Measurements from ENCODE around the gene WWOX.

WWOX gene

GRCh38 chr16:78836802-78837491 is 737.5 kb downstream of the WWOX start:
- in situ Hi-C loops (cut with HindIII; ENCODE audit: low pct_unique_long_range_greater_than_20kb, low sequenced_read_pairs), result no loop called here
- DNase-seq (ENCODE audit: low read depth in 1 of 2, low spot score in 1 of 2), result no peak
- TF ChIP-seq JUND (IDR thresholded peaks at IDR 0.05; ENCODE audit: low read depth), result no peak

GRCh38 chr16:78837706-78838105 is 738.3 kb downstream of the WWOX start:
- in situ Hi-C loops (cut with HindIII; ENCODE audit: low pct_unique_long_range_greater_than_20kb, low sequenced_read_pairs), result no loop called here
- no peak for TF ChIP-seq JUND (IDR thresholded peaks at IDR 0.05; ENCODE audit: low read depth)
- no peak for DNase-seq (ENCODE audit: low read depth in 1 of 2, low spot score in 1 of 2)

GRCh38 chr16:78838276-78838675 is 738.8 kb downstream of the WWOX start:
- no peak for DNase-seq (ENCODE audit: low read depth in 1 of 2, low spot score in 1 of 2)
- no peak for TF ChIP-seq JUND (IDR thresholded peaks at IDR 0.05; ENCODE audit: low read depth)
- in situ Hi-C loops (cut with HindIII; ENCODE audit: low pct_unique_long_range_greater_than_20kb, low sequenced_read_pairs), result no loop called here

- in situ Hi-C loops (cut with HindIII; ENCODE audit: low pct_unique_long_range_greater_than_20kb, low sequenced_read_pairs), result no loop called here
- TF ChIP-seq JUND (IDR thresholded peaks at IDR 0.05; ENCODE audit: low read depth), result no peak
- DNase-seq (ENCODE audit: low read depth in 1 of 2, low spot score in 1 of 2), result no peak
These were observed 743.5 kb downstream of the WWOX start for GRCh38 chr16:78842950-78843349.

- in situ Hi-C loops (cut with HindIII; ENCODE audit: low pct_unique_long_range_greater_than_20kb, low sequenced_read_pairs), result no loop called here
These were observed 744.5 kb downstream of the WWOX start for GRCh38 chr16:78843978-78844377.

GRCh38 chr16:78844682-78845081 is 745.2 kb downstream of the WWOX start:
- in situ Hi-C loops (cut with HindIII; ENCODE audit: low pct_unique_long_range_greater_than_20kb, low sequenced_read_pairs), result no loop called here

More at GRCh38 chr16:78843978-78844377, 744.5 kb downstream of the WWOX start:
- DNase-seq (ENCODE audit: low read depth in 1 of 2, low spot score in 1 of 2), result no peak
- no peak for TF ChIP-seq JUND (IDR thresholded peaks at IDR 0.05; ENCODE audit: low read depth)

GRCh38 chr16:78851266-78851665 is 751.8 kb downstream of the WWOX start:
- in situ Hi-C loops (cut with HindIII; ENCODE audit: low pct_unique_long_range_greater_than_20kb, low sequenced_read_pairs), result no loop called here
- TF ChIP-seq JUND (IDR thresholded peaks at IDR 0.05; ENCODE audit: low read depth), result no peak
- no peak for DNase-seq (ENCODE audit: low read depth in 1 of 2, low spot score in 1 of 2)

More at GRCh38 chr16:78844682-78845081, 745.2 kb downstream of the WWOX start:
- TF ChIP-seq JUND (IDR thresholded peaks at IDR 0.05; ENCODE audit: low read depth), result no peak
- DNase-seq (ENCODE audit: low read depth in 1 of 2, low spot score in 1 of 2), result no peak

- TF ChIP-seq JUND (IDR thresholded peaks at IDR 0.05; ENCODE audit: low read depth), result no peak
- in situ Hi-C loops (cut with HindIII; ENCODE audit: low pct_unique_long_range_greater_than_20kb, low sequenced_read_pairs), result no loop called here
- no peak for DNase-seq (ENCODE audit: low read depth in 1 of 2, low spot score in 1 of 2)
These were observed 752.7 kb downstream of the WWOX start for GRCh38 chr16:78852081-78852635.

- DNase-seq (ENCODE audit: low read depth in 1 of 2, low spot score in 1 of 2), result no peak
- TF ChIP-seq JUND (IDR thresholded peaks at IDR 0.05; ENCODE audit: low read depth), result no peak
- in situ Hi-C loops (cut with HindIII; ENCODE audit: low pct_unique_long_range_greater_than_20kb, low sequenced_read_pairs), result no loop called here
These were observed 762.6 kb downstream of the WWOX start for GRCh38 chr16:78862022-78862421.

- TF ChIP-seq JUND (IDR thresholded peaks at IDR 0.05; ENCODE audit: low read depth), result no peak
- peak in 1 of 2 experiments; percentile 38 for DNase-seq (ENCODE audit: low read depth in 1 of 2, low spot score in 1 of 2)
- in situ Hi-C loops (cut with HindIII; ENCODE audit: low pct_unique_long_range_greater_than_20kb, low sequenced_read_pairs), result no loop called here
These were observed 767.1 kb downstream of the WWOX start for GRCh38 chr16:78866521-78866920.

GRCh38 chr16:78869492-78869891 is 770.0 kb downstream of the WWOX start:
- no peak for TF ChIP-seq JUND (IDR thresholded peaks at IDR 0.05; ENCODE audit: low read depth)
- DNase-seq (ENCODE audit: low read depth in 1 of 2, low spot score in 1 of 2), result no peak
- in situ Hi-C loops (cut with HindIII; ENCODE audit: low pct_unique_long_range_greater_than_20kb, low sequenced_read_pairs), result no loop called here

- TF ChIP-seq JUND (IDR thresholded peaks at IDR 0.05; ENCODE audit: low read depth), result no peak
- in situ Hi-C loops (cut with HindIII; ENCODE audit: low pct_unique_long_range_greater_than_20kb, low sequenced_read_pairs), result no loop called here
- DNase-seq (ENCODE audit: low read depth in 1 of 2, low spot score in 1 of 2), result no peak
These were observed 771.8 kb downstream of the WWOX start for GRCh38 chr16:78871241-78871640.

- DNase-seq (ENCODE audit: low read depth in 1 of 2, low spot score in 1 of 2), result no peak
- in situ Hi-C loops (cut with HindIII; ENCODE audit: low pct_unique_long_range_greater_than_20kb, low sequenced_read_pairs), result no loop called here
- TF ChIP-seq JUND (IDR thresholded peaks at IDR 0.05; ENCODE audit: low read depth), result no peak
These were observed 777.2 kb downstream of the WWOX start for GRCh38 chr16:78876671-78877070.
